Glutamatergic neuron (in vitro differentiated cells): ENCODE results near the gene CENPO. TPM values are rescaled to one million over a fixed set of nuclear protein-coding genes. Genes with fewer than 3 reads are reported as not detected.

Experiments used
- DNase-seq: peaks from one replicate; pipeline ENCODE4 v3.0.0; 2022
- H3K27ac Mint-ChIP-seq: one replicate; pipeline ENCODE4 v1.8.0; 2020; ENCODE audit warnings: mild to moderate bottlenecking, mixed read lengths, inconsistent platforms; ENCODE audit not compliant: unreplicated experiment
- H3K27me3 Mint-ChIP-seq: one replicate; pipeline ENCODE4 v1.8.0; 2020; ENCODE audit warnings: mild to moderate bottlenecking, moderate library complexity, mixed read lengths, inconsistent platforms; ENCODE audit not compliant: unreplicated experiment
- H3K36me3 Mint-ChIP-seq: one replicate; pipeline ENCODE4 v1.8.0; 2020; ENCODE audit warnings: mild to moderate bottlenecking, mixed read lengths, inconsistent platforms; ENCODE audit not compliant: unreplicated experiment
- H3K4me1 Mint-ChIP-seq: one replicate; pipeline ENCODE4 v1.8.0; 2020; ENCODE audit warnings: mild to moderate bottlenecking, low read depth, mixed read lengths, inconsistent platforms; ENCODE audit not compliant: unreplicated experiment
- H3K4me3 Mint-ChIP-seq: one replicate; pipeline ENCODE4 v1.8.0; 2020; ENCODE audit warnings: mild to moderate bottlenecking, mixed read lengths, inconsistent platforms; ENCODE audit not compliant: unreplicated experiment
- H3K9me3 Mint-ChIP-seq: one replicate; pipeline ENCODE4 v1.8.0; 2020; ENCODE audit warnings: mild to moderate bottlenecking, moderate library complexity, mixed read lengths, inconsistent platforms; ENCODE audit not compliant: unreplicated experiment
- total RNA-seq: library from RNA; stranded (reverse); fragmentation: NEBNext Ultra II Directional; extraction: Animal tissue kit (Norgen Biotek cat#: 25700); gene quantifications from one replicate; pipeline ENCODE4 v1.2.1, GENCODE V29; 2021; ENCODE audit not compliant: unreplicated experiment
- TF ChIP-seq, protein P1 (sequence below): fragments of 200-600 bp; sonication (generic); IDR thresholded peaks from one replicate; pipeline ENCODE4 v1.5.0; 2021; ENCODE audit not compliant: partially characterized antibody, unreplicated experiment

Gene CENPO
- total RNA-seq, 1 donor from 2014 or later, result 26.5 TPM

DNA sequence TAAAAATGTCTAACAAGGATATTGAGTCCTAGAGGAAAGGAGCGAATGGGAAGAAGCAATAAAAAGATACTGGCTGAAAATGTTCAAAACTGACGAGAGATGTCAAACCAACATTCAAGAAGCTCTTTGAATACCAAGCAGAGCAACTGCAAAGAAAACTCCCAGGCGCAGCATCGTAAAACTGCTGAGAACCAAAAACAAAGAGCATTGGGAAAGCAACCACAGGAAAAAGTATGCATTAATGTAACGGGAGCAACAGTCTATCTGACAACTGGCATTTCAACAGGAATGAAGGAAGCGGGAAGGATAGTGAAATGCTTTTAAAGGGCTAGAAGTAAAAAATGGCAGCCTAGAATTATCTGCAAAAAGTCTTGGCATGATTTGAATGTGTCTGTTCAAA lies 73.7 kb downstream of the CENPO start:
- Mint-ChIP-seq H3K27me3 (peaks cover 2% of the 10 kb centered on the region), H3K9me3 (peaks cover 2% of the 10 kb centered on the region), H3K4me3 (no peak overlapping the region), H3K27ac (no peak overlapping the region), H3K4me1 (peaks cover 15% of the 10 kb centered on the region), H3K36me3 (no peaks in the 10 kb centered on the region)
- DNase-seq, result no peak
- TF ChIP-seq, protein P1, sequence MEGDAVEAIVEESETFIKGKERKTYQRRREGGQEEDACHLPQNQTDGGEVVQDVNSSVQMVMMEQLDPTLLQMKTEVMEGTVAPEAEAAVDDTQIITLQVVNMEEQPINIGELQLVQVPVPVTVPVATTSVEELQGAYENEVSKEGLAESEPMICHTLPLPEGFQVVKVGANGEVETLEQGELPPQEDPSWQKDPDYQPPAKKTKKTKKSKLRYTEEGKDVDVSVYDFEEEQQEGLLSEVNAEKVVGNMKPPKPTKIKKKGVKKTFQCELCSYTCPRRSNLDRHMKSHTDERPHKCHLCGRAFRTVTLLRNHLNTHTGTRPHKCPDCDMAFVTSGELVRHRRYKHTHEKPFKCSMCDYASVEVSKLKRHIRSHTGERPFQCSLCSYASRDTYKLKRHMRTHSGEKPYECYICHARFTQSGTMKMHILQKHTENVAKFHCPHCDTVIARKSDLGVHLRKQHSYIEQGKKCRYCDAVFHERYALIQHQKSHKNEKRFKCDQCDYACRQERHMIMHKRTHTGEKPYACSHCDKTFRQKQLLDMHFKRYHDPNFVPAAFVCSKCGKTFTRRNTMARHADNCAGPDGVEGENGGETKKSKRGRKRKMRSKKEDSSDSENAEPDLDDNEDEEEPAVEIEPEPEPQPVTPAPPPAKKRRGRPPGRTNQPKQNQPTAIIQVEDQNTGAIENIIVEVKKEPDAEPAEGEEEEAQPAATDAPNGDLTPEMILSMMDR, result no peak

DNA sequence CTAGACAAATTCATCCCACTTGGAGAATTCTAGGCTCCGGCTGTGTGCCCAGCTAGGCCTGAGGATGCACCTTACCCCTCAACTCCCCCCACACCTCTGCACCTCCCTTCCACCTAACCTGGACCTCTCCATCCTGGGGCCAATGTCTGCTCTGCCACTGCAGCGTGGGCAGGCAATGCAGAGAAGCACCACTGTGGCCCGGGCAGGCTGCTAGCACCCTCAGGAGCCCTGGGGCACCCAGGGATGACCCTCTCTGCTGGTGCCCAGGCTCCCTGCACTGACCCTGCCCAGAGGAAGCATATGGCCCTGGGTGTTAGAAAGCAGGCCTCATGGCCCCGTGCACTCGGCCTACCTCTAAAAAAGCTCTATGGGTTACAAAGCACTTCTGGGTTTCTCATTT lies 77.2 kb downstream of the CENPO start:
- no peak overlapping the region for H3K4me3 Mint-ChIP-seq
- H3K9me3 Mint-ChIP-seq, result peaks cover 2% of the 10 kb centered on the region
- no peak overlapping the region for H3K27ac Mint-ChIP-seq
- peaks cover 16% of the 10 kb centered on the region for H3K4me1 Mint-ChIP-seq
- no peak for DNase-seq
- H3K36me3 Mint-ChIP-seq, result no peaks in the 10 kb centered on the region
- no peaks in the 10 kb centered on the region for H3K27me3 Mint-ChIP-seq
- TF ChIP-seq, protein P1, result no peak

DNA sequence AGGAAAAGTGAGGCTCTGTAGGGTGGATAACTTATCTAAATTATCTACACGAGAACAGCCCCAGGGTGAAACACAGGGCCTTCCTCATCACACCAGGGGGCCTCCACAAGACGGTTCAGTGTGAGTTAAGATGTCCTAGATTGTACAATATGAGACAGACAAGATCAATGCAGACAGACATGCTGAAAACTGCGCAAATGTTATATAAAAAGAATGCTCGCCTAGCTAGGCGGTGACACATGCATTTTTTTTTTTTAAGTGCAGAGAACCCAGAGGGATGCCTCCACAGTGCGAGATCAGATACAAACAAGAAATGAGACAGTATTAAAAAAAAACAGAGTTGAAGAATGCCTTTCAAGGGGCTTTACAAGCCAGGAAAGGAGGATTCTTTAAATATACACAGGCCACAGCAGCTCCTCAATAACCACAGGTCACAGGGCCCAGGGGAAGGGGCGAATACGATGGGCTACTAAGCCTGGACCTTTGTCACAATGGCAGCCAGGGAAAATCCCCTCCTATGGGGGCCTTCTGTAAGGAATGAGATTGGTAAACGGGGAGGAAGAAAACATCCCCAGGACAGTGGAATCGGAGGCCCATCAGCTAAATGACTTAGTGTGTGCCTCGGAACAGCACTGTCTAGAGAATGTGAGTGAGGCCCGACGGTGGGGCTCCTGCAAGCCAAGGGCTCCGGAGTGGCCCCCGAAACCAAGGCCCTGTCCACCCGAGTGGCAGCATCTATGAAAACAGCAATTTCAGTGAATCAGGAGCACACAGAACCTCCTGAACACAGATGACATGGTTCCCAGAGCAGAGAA lies 77.9 kb downstream of the CENPO start:
- H3K9me3 Mint-ChIP-seq, result peaks cover 2% of the 10 kb centered on the region
- DNase-seq, result no peak
- H3K4me1 Mint-ChIP-seq, result peaks cover 12% of the 10 kb centered on the region
- H3K36me3 Mint-ChIP-seq, result no peaks in the 10 kb centered on the region
- no peaks in the 10 kb centered on the region for H3K27me3 Mint-ChIP-seq
- peak overlapping the region; percentile 7 for H3K27ac Mint-ChIP-seq
- TF ChIP-seq, protein P1, result no peak
- H3K4me3 Mint-ChIP-seq, result no peak overlapping the region

DNA sequence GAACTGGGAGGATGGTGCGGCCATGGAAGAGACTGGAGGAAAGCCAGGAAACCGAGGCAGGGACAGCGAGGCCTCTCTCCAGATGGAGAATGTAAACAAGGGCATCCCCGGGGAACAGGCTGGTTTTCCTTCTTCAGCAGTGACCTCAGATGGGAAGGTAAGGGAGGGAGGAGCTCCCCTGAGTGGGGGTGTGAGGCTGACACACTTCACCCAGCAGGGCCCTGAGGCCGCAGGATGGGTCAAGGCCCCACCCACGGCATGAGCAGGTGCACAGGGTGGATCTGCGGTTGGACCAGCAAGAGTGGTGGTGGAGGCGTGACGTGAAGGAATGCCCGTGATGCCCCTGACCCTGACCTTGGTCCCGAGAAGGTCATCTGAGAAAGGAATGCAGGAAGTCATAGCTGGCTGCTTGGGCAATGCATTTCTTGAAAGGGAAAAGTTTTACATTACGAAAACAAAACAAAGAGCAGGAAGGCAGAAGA lies 78.7 kb downstream of the CENPO start:
- Mint-ChIP-seq H3K4me1 (peaks cover 13% of the 10 kb centered on the region), H3K36me3 (no peaks in the 10 kb centered on the region), H3K27ac (peak overlapping the region; percentile 44), H3K27me3 (no peaks in the 10 kb centered on the region), H3K9me3 (peaks cover 4% of the 10 kb centered on the region), H3K4me3 (no peak overlapping the region)
- DNase-seq, result no peak
- TF ChIP-seq, protein P1, result no peak

Other genes with a start within 250 kb of the CENPO start
- 25.2 TPM for gene PTRHD1, start within 50 bp of the CENPO start, total RNA-seq
- 76.2 TPM for gene ADCY3, start 126.8 kb downstream of the CENPO start, total RNA-seq
- gene DNAJC27, start 178.5 kb downstream of the CENPO start, total RNA-seq, result 17.9 TPM
- 22.9 TPM for gene EFR3B, start 248.7 kb downstream of the CENPO start, total RNA-seq